Middle frontal gyrus (tissue), 1 donor: Measurements from ENCODE around the gene GGTA1.
"Not testable (repeated sequence)": the region's sequence is repeated elsewhere in the genome, so short reads cannot be mapped to it uniquely, and the experiment has no call there.

ENCODE experiments used
- DNase-seq: peaks from one replicate; pipeline ENCODE4 v3.0.0-alpha.2; 2015; ENCODE audit warnings: low spot score; ENCODE audit errors: extremely low spot score

The GGTA1 gene

DNA sequence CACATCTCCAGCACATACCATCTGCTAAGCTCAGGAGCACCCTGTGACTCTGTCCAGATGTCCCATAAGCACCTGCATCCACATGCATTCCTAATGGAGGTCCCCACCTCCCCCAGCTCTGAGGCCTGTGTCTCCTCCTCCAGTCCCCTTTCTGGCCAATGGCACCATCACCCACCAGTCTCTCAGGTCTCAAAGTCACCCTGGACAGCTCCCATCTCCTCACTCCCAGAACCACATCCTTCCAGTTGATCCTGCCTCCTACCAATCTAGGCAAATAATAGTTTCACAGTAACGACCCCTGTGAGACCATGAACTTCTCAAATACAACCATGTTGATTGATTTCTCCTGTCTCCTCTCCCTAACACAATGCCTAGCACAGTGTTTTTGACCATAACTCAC lies 40.1 kb downstream of the GGTA1 start:
- no peak for DNase-seq

GRCh38 chr9:121458449-121458848 lies 41.2 kb downstream of the GGTA1 start:
- not testable (repeated sequence) for DNase-seq

GRCh38 chr9:121455527-121456239 lies 44.0 kb downstream of the GGTA1 start:
- DNase-seq, result no peak

GRCh38 chr9:121454972-121455371 lies 44.7 kb downstream of the GGTA1 start:
- no peak for DNase-seq

DNA sequence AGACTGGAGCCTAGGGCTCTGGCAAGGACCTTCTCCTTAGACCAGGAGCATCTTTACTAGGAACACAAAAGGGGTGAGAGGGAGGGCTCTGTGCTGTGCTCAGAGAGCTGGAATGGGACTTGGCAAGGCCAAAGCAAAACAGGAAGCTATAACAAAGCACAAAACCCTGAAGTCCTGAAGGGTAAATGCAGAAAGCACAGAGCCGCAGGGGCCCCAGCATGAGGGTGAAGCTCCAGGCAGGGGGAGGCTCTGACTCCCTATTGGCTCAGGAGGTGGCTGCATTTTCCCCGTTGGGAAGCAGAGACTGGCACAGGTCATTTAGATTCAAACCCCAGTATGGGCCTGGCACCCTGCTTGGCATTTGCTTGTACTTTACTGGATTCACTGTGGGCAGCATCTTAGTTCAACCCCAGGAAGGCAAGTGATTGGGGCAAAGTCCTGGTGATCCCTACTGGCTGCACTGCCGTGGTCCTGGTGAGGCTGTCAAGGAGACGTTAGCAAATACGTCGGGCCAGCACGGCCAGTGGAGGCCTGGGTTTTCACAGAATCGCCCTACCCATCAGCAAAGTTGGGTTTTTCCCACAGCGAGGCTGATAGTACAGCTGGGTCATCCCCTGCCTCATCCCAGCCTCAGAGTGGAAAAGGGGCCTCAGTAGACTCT lies 46.3 kb downstream of the GGTA1 start:
- no peak for DNase-seq

GRCh38 chr9:121452085-121452484 lies 47.6 kb downstream of the GGTA1 start:
- DNase-seq, result no peak

DNA sequence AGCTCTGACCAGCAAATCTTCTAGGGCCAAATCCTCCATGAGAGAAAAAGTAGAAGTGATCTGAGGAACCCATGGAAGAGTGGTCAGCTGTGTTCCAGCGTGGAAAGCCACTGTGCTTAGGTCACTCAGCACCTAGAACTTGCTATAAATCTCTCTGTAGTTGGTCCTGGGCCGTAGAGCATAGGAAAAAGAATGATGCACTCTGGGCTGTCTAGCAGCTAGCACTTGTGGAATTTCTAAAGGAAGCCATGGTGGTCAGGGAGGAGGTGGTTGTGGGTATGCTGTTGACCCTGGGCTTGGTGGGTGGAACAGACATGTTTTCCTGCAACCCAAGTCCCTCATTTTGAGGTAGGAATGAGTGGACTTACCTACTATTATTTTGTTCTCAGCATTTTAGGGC lies 48.1 kb downstream of the GGTA1 start:
- no peak for DNase-seq

DNA sequence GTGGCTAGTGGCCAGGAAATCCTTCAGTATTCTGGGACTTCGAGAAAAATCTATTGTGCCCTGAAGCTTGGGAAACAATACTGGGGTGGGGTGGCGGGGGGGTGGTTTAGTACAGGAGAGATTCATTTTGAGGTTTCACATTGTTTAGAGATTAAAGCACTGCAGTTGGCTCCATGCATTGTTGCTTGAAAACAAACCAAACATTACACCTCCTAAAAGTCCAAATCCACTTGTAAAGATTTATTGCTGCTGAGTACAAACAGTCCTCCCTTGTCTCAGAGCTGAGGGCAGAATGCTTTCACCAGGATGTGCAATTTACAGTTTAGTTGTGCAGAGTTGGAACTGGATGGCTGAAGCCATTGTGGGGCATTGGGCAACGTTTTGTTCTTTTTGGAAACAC lies 49.4 kb downstream of the GGTA1 start:
- no peak for DNase-seq

DNA sequence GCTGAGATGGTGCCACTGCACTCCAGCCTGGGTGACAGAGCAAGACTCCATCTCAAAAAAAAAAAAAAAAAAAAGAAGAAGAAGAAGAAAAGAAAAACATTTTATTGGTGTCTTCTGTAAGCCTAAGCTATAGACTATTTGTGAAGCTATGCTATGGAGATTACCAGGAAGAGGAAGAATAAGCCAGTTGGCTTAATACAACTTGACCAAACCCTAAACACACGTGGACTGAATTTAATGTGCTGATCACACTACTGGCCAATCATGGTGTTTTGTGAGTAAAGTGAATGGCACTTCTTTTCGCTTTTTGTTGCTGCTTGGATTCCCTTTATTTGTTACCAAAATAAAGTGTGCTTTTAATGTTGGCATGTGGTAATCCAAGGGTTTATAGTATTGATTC lies 49.9 kb downstream of the GGTA1 start:
- DNase-seq, result no peak

GRCh38 chr9:121447321-121447834 lies 52.3 kb downstream of the GGTA1 start:
- DNase-seq, result no peak

DNA sequence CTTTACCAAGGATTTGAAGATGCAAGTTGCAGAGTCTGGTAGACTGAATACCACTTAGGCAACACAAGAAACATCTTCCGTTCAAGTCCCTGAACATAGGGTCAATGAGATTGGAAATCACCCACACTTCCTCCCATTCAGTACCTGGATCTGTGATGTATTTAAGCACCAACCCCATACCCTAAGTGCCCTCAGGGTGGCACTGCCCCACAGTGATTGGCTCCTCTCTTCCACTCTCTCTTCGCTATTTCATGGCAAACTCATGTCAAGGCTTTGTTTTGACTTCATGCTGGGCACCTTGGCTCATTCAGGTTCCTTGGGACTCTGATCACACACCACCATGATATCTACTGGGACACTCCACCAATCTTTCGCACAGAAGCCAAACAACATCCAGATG lies 53.7 kb downstream of the GGTA1 start:
- no peak for DNase-seq

DNA sequence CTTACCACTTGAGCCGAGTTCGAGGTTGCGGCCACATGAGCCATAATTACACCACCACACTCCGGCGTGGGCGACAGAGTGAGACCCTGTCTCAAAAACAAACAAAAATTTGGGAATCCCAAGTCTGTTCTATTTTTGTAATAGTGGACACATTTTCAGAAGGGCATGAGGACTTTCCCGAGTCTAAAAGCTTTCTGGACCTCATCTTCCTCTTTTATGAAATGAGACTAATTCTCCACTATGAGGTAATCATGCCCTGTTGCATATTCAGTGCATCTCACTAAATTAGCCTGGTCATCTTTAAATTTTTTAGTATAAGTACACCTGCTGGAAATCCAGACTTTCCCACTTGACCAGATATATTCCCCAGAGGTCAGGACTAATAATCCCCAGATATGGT lies 55.7 kb downstream of the GGTA1 start:
- DNase-seq, result no peak

- no peak for DNase-seq
Measured at GRCh38 chr9:121441165-121441564, 58.5 kb downstream of the GGTA1 start.

DNA sequence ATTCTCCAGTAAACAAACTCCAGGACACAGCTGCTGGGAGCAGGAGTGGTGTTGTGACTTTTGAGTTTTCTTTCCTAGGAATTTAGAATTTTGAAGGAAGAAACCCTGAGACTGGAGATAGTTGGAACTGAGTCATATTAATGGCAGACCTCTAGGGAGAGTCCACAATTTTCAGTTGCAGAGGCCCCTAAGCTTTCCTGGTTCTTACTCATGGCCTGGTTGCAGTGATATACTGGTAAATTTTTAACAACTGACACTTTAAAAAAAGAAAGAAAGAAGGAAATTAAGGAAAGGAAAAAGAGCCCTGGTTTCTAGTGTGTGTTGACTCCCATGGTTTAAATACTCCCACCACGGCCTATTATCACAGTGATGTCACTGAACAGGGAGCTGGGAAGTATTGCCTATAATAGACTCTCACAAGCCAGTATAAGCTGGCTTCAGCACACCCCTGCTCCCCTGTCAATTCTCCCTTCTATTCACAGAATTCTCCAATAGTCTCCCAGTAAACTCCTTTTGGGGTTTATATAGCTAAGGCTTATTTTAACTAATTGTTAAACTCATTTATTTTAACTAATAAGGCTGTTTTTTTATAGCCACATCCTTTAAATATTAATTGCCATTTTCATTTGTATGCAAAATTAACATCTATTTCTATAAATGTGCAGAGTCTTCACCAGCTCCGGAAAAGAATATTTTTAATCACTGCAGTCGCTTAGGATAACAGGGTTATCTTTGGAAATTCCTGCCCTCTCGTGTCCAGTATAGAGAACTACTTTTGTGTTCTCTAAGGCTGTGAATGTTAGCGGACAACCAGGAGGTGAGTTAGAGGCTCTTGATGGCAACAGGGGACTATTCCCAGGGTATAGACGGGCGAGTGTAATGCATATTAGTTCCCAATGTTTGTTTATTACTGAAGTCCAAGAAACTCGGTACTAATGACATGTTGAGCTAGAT lies 59.7 kb downstream of the GGTA1 start:
- no peak for DNase-seq

- no peak for DNase-seq
Measured at GRCh38 chr9:121439016-121439415, 60.6 kb downstream of the GGTA1 start.

- no peak for DNase-seq
Measured at GRCh38 chr9:121437891-121438290, 61.8 kb downstream of the GGTA1 start.

DNA sequence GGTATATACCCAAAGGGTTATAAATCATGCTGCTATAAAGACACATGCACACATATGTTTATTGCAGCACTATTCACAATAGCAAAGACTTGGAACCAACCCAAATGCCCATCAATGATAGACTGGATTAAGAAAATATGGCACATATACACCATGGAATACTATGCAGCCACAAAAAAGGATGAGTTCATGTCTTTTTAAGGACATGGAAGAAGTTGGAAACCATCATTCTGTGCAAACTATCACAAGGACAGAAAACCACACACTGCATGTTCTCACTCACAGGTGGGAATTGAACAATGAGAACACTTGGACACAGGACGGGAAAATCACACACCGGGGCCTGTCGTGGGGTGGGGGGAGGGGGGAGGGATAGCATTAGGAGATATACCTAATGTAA lies 62.6 kb downstream of the GGTA1 start:
- DNase-seq, result not testable (repeated sequence)

GRCh38 chr9:121434969-121435368 lies 64.7 kb downstream of the GGTA1 start:
- DNase-seq, result no peak

DNA sequence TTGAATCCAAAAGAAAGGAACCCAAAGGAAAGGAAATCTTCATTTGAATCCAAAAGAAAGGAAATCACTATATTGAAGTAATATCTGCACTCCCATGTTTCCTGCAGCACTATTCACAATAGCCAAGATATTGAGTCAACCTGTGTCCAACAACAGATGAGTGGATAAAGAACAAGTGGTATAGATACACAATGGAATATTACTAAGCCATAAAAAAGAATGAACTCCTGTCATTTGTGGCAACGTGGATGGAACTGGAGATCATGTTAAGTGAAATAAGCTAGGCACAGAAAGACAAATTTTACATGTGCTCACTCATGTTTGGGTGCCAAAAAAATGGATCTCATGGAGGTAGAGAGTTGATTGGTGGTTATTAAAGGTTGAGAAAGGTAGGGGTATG lies 71.7 kb downstream of the GGTA1 start:
- DNase-seq, result no peak

DNA sequence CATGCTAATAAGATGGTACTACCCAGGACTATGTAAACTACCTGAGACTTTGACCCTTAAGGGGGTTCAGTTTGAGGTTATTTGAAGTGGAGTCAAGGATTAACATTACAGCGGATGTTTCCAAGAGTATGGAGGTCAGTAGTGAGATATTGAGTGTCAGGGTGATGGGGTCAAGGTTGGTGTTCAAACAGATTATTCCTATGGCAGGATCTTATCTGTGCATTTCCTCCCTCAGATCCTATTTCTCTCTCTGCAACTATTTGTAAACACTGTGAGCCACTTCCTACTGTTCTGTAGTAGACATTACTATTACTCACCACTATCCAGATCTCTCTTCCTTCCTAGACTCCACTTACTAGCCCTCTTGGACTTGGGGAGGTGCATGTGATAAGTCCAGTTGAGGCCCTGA lies 75.6 kb downstream of the GGTA1 start:
- DNase-seq, result no peak

DNA sequence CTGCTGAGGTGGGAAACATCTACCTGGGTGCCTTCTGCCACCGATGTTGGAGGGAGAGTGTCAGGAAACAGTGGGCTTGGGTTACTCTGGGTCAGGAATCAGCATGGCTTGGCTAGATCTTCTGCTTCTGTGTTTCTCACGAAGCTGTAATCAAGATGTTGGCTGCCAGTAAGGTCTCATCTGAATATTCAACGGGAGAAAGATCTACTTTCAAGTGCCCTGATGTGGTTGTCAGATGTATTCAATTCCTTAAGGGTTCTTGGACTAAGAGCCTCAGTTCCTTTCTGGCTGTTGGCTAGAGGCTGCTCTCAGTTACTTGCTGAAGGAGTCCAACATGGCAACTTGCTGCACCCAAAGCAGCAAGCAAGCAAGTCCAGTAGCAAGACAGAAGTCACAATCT lies 87.7 kb downstream of the GGTA1 start:
- DNase-seq, result no peak

GRCh38 chr9:121405899-121406298 lies 93.7 kb downstream of the GGTA1 start:
- DNase-seq, result no peak
